ENCODE measurements around the gene SLC38A1. TPM values are rescaled to one million over a fixed set of nuclear protein-coding genes. Genes with fewer than 3 reads are reported as not detected.

SLC38A1 gene
- total RNA-seq, 1 experiment from 2014 or later = 107 TPM

- Histone ChIP-seq H3K4me2 (ENCODE audit: low read length) (no peak overlapping the region), H3K9ac (ENCODE audit: low read length) (no peak overlapping the region), H2AFZ (ENCODE audit: low read length) (no peak overlapping the region), H3K9me2 (replicated peaks; ENCODE audit: low read length) (no peaks in the 10 kb centered on the region), H3F3A (ENCODE audit: low read length, unreplicated experiment) (no peaks in the 10 kb centered on the region), H3K9me3 (ENCODE audit: low read length) (no peaks in the 10 kb centered on the region), H3K27me3 (ENCODE audit: low read length) (no peaks in the 10 kb centered on the region), H3K36me3 (ENCODE audit: low read depth, low read length) (peaks cover 59% of the 10 kb centered on the region), H4K20me1 (ENCODE audit: low read length) (peaks cover 11% of the 10 kb centered on the region; the same call in 1 of the 2 replicates), H3K27ac (ENCODE audit: low read length) (no peak overlapping the region), H3K4me3 (ENCODE audit: low read length) (no peak overlapping the region), H3K4me1 (ENCODE audit: insufficient read depth, low read length) (no peaks in the 10 kb centered on the region), H3K79me2 (ENCODE audit: low read length) (peaks cover 90% of the 10 kb centered on the region)
- DNase-seq (no peak), ATAC-seq (no peak)
- ChIA-PET POLR2A (ENCODE audit: unreplicated experiment) (interaction anchor here (0.5 kb wide), 1 partner anchor 14 kb away, joined by 3 read pairs; no protein-coding TSS in a partner anchor), CTCF (no interaction called here)
- no peak for TF ChIP-seq EZH2 (IDR thresholded peaks at IDR 0.05; ENCODE audit: low read length, unreplicated experiment)
- TF ChIP-seq CTCF (conservative IDR thresholded peaks at IDR 0.05; ENCODE audit: low read depth, low read length) = no peak
- TF ChIP-seq EZH2phosphoT487 (IDR thresholded peaks at IDR 0.05; ENCODE audit: borderline replicate concordance, low read length) = no peak
- intact Hi-C loops (cut with micrococcal nuclease) = no loop called here
- no TSS peak for BruUV-seq (replicated peaks)
Measured at GRCh38 chr12:46233423-46233822, 35.4 kb downstream of the SLC38A1 start.

GRCh38 chr12:46230983-46231382 is 37.9 kb downstream of the SLC38A1 start:
- CTCF ChIA-PET = no interaction called here
- Histone ChIP-seq H3K4me3 (ENCODE audit: low read length) (no peak overlapping the region), H3K4me2 (ENCODE audit: low read length) (no peak overlapping the region), H4K20me1 (ENCODE audit: low read length) (peaks cover 11% of the 10 kb centered on the region; the same call in 1 of the 2 replicates), H3K36me3 (ENCODE audit: low read depth, low read length) (peaks cover 58% of the 10 kb centered on the region), H3K9me3 (ENCODE audit: low read length) (no peaks in the 10 kb centered on the region), H3K9me2 (replicated peaks; ENCODE audit: low read length) (no peaks in the 10 kb centered on the region), H2AFZ (ENCODE audit: low read length) (no peak overlapping the region), H3K27ac (ENCODE audit: low read length) (no peak overlapping the region), H3K79me2 (ENCODE audit: low read length) (peaks cover 83% of the 10 kb centered on the region), H3K4me1 (ENCODE audit: insufficient read depth, low read length) (no peaks in the 10 kb centered on the region), H3K27me3 (ENCODE audit: low read length) (no peaks in the 10 kb centered on the region), H3F3A (ENCODE audit: low read length, unreplicated experiment) (no peaks in the 10 kb centered on the region), H3K9ac (ENCODE audit: low read length) (no peak overlapping the region)
- no TSS peak for BruUV-seq (replicated peaks)
- peak; percentile 41 for DNase-seq
- TF ChIP-seq EZH2phosphoT487 (IDR thresholded peaks at IDR 0.05; ENCODE audit: borderline replicate concordance, low read length) = no peak
- no peak for TF ChIP-seq EZH2 (IDR thresholded peaks at IDR 0.05; ENCODE audit: low read length, unreplicated experiment)
- TF ChIP-seq CTCF (conservative IDR thresholded peaks at IDR 0.05; ENCODE audit: low read depth, low read length) = no peak
- intact Hi-C loops (cut with micrococcal nuclease) = no loop called here
- POLR2A ChIA-PET (ENCODE audit: unreplicated experiment) = no interaction called here
- ATAC-seq = peak; percentile 64

GRCh38 chr12:46230306-46230705 is 38.5 kb downstream of the SLC38A1 start:
- Histone ChIP-seq H3K27me3 (ENCODE audit: low read length) (no peaks in the 10 kb centered on the region), H3K9ac (ENCODE audit: low read length) (no peak overlapping the region), H3K9me2 (replicated peaks; ENCODE audit: low read length) (no peaks in the 10 kb centered on the region), H3F3A (ENCODE audit: low read length, unreplicated experiment) (no peaks in the 10 kb centered on the region), H3K79me2 (ENCODE audit: low read length) (peaks cover 82% of the 10 kb centered on the region), H3K9me3 (ENCODE audit: low read length) (no peaks in the 10 kb centered on the region), H3K4me1 (ENCODE audit: insufficient read depth, low read length) (no peaks in the 10 kb centered on the region), H3K4me3 (ENCODE audit: low read length) (no peak overlapping the region), H4K20me1 (ENCODE audit: low read length) (peaks cover 11% of the 10 kb centered on the region; the same call in 1 of the 2 replicates), H3K27ac (ENCODE audit: low read length) (no peak overlapping the region), H2AFZ (ENCODE audit: low read length) (no peak overlapping the region), H3K36me3 (ENCODE audit: low read depth, low read length) (peaks cover 54% of the 10 kb centered on the region), H3K4me2 (ENCODE audit: low read length) (no peak overlapping the region)
- ChIA-PET POLR2A (ENCODE audit: unreplicated experiment) (no interaction called here), CTCF (no interaction called here)
- no TSS peak for BruUV-seq (replicated peaks)
- TF ChIP-seq EZH2phosphoT487 (IDR thresholded peaks at IDR 0.05; ENCODE audit: borderline replicate concordance, low read length) = no peak
- no peak for TF ChIP-seq EZH2 (IDR thresholded peaks at IDR 0.05; ENCODE audit: low read length, unreplicated experiment)
- TF ChIP-seq CTCF (conservative IDR thresholded peaks at IDR 0.05; ENCODE audit: low read depth, low read length) = no peak
- DNase-seq = no peak
- intact Hi-C loops (cut with micrococcal nuclease) = no loop called here
- ATAC-seq = no peak
